ENCODE measurements around the gene SNCAIP. TPM values are rescaled to one million over a fixed set of nuclear protein-coding genes. Genes with fewer than 3 reads are reported as not detected.
A peak's percentile ranks its signal among the peaks of the same experiment; 100 is the strongest.
"Not testable (repeated sequence)": the region's sequence is repeated elsewhere in the genome, so short reads cannot be mapped to it uniquely, and the experiment has no call there.

The SNCAIP gene
- total RNA-seq, 2 donors from 2014 or later = not detected

GRCh38 chr5:122473941-122474340, 161.9 kb downstream of the SNCAIP start:
- no peak for DNase-seq (ENCODE audit: low spot score in 2 of 2)
- no peaks in the 10 kb centered on the region for H3K9me3 Mint-ChIP-seq
- ATAC-seq = no peak
- H3K27ac Mint-ChIP-seq = no peak overlapping the region
- no peaks in the 10 kb centered on the region for H3K36me3 Mint-ChIP-seq

GRCh38 chr5:122478741-122479442, 166.9 kb downstream of the SNCAIP start:
- DNase-seq (ENCODE audit: low spot score in 2 of 2) (no peak), ATAC-seq (no peak)
- Mint-ChIP-seq H3K9me3 (no peaks in the 10 kb centered on the region), H3K27ac (no peak overlapping the region), H3K36me3 (no peaks in the 10 kb centered on the region)

GRCh38 chr5:122480146-122480545, 168.1 kb downstream of the SNCAIP start:
- Mint-ChIP-seq H3K9me3 (no peaks in the 10 kb centered on the region), H3K27ac (no peak overlapping the region), H3K36me3 (no peaks in the 10 kb centered on the region)
- DNase-seq (ENCODE audit: low spot score in 2 of 2) = no peak
- no peak for ATAC-seq

- DNase-seq (ENCODE audit: low spot score in 2 of 2) (no peak), ATAC-seq (no peak)
- no peaks in the 10 kb centered on the region for H3K36me3 Mint-ChIP-seq
- no peak overlapping the region for H3K27ac Mint-ChIP-seq
- peaks cover 10 to 14% of the 10 kb centered on the region in 2 donors for H3K9me3 Mint-ChIP-seq
Observed at GRCh38 chr5:122484103-122484502, 172.1 kb downstream of the SNCAIP start.

- DNase-seq (ENCODE audit: low spot score in 2 of 2) = no peak
- Mint-ChIP-seq H3K27ac (no peak overlapping the region), H3K36me3 (no peaks in the 10 kb centered on the region), H3K9me3 (peaks cover 10 to 14% of the 10 kb centered on the region in 2 donors)
- no peak for ATAC-seq
Observed at GRCh38 chr5:122485226-122485625, 173.2 kb downstream of the SNCAIP start.

GRCh38 chr5:122486616-122487015, 174.6 kb downstream of the SNCAIP start:
- not testable (repeated sequence) for DNase-seq (ENCODE audit: low spot score in 2 of 2); ATAC-seq; H3K36me3 Mint-ChIP-seq; H3K27ac Mint-ChIP-seq
- H3K9me3 Mint-ChIP-seq = peaks cover 10 to 19% of the 10 kb centered on the region in 2 donors

GRCh38 chr5:122490718-122491117, 178.7 kb downstream of the SNCAIP start:
- no peak for ATAC-seq

GRCh38 chr5:122492675-122493074, 180.6 kb downstream of the SNCAIP start:
- no peaks in the 10 kb centered on the region for H3K36me3 Mint-ChIP-seq
- peaks cover 10 to 15% of the 10 kb centered on the region in 2 donors for H3K9me3 Mint-ChIP-seq
- DNase-seq (ENCODE audit: low spot score in 2 of 2) (no peak), ATAC-seq (no peak)
- H3K27ac Mint-ChIP-seq = no peak overlapping the region

More at GRCh38 chr5:122490718-122491117, 178.7 kb downstream of the SNCAIP start:
- no peak overlapping the region for H3K27ac Mint-ChIP-seq
- no peaks in the 10 kb centered on the region for H3K36me3 Mint-ChIP-seq
- H3K9me3 Mint-ChIP-seq = peaks cover 10 to 15% of the 10 kb centered on the region in 2 donors
- DNase-seq (ENCODE audit: low spot score in 2 of 2) = no peak

GRCh38 chr5:122493091-122494021, 181.3 kb downstream of the SNCAIP start:
- Mint-ChIP-seq H3K36me3 (no peaks in the 10 kb centered on the region), H3K9me3 (peaks cover 6 to 12% of the 10 kb centered on the region in 2 donors), H3K27ac (no peak overlapping the region)
- DNase-seq (ENCODE audit: low spot score in 2 of 2) = no peak
- ATAC-seq = no peak

- ATAC-seq (no peak), DNase-seq (ENCODE audit: low spot score in 2 of 2) (no peak)
- Mint-ChIP-seq H3K9me3 (peaks cover under 1 to 5% of the 10 kb centered on the region in 2 donors), H3K36me3 (no peaks in the 10 kb centered on the region), H3K27ac (no peak overlapping the region)
Observed at GRCh38 chr5:122494109-122494508, 182.1 kb downstream of the SNCAIP start.

GRCh38 chr5:122498163-122498562, 186.1 kb downstream of the SNCAIP start:
- ATAC-seq (no peak), DNase-seq (ENCODE audit: low spot score in 2 of 2) (no peak)
- Mint-ChIP-seq H3K9me3 (no peaks in the 10 kb centered on the region), H3K36me3 (no peaks in the 10 kb centered on the region), H3K27ac (no peak overlapping the region)

- no peak for DNase-seq (ENCODE audit: low spot score in 2 of 2)
- ATAC-seq = no peak
- no peak overlapping the region for H3K27ac Mint-ChIP-seq
- no peaks in the 10 kb centered on the region for H3K9me3 Mint-ChIP-seq
- no peaks in the 10 kb centered on the region for H3K36me3 Mint-ChIP-seq
Observed at GRCh38 chr5:122499585-122499984, 187.5 kb downstream of the SNCAIP start.

GRCh38 chr5:122500245-122501088, 188.4 kb downstream of the SNCAIP start:
- Mint-ChIP-seq H3K36me3 (no peaks in the 10 kb centered on the region), H3K27ac (no peak overlapping the region), H3K9me3 (no peaks in the 10 kb centered on the region)
- DNase-seq (ENCODE audit: low spot score in 2 of 2) = no peak
- peak in 1 of 2 donors; percentile 37 for ATAC-seq

GRCh38 chr5:122501089-122501435, 189.0 kb downstream of the SNCAIP start:
- Mint-ChIP-seq H3K36me3 (no peaks in the 10 kb centered on the region), H3K27ac (no peak overlapping the region), H3K9me3 (no peaks in the 10 kb centered on the region)
- no peak for DNase-seq (ENCODE audit: low spot score in 2 of 2)
- no peak for ATAC-seq

GRCh38 chr5:122507045-122507444, 195.0 kb downstream of the SNCAIP start:
- Mint-ChIP-seq H3K36me3 (no peaks in the 10 kb centered on the region), H3K9me3 (no peaks in the 10 kb centered on the region), H3K27ac (no peak overlapping the region)
- DNase-seq (ENCODE audit: low spot score in 2 of 2) (no peak), ATAC-seq (no peak)

GRCh38 chr5:122507581-122507980, 195.5 kb downstream of the SNCAIP start:
- ATAC-seq = no peak
- Mint-ChIP-seq H3K27ac (no peak overlapping the region), H3K36me3 (no peaks in the 10 kb centered on the region), H3K9me3 (no peaks in the 10 kb centered on the region)
- no peak for DNase-seq (ENCODE audit: low spot score in 2 of 2)

GRCh38 chr5:122508623-122509022, 196.6 kb downstream of the SNCAIP start:
- no peaks in the 10 kb centered on the region for H3K9me3 Mint-ChIP-seq
- H3K27ac Mint-ChIP-seq = no peak overlapping the region
- ATAC-seq (no peak), DNase-seq (ENCODE audit: low spot score in 2 of 2) (no peak)
- H3K36me3 Mint-ChIP-seq = no peaks in the 10 kb centered on the region

Measured in activated naive CD4-positive, alpha-beta T cell treated with anti-CD3 and anti-CD28 coated beads, Interleukin-2, amount 50 U/mL, for 72 hours (primary cell).